ENCODE results near the gene ARHGAP45.

ARHGAP45 gene

GRCh38 chr19:1032264-1032867 lies 34.6 kb upstream of the ARHGAP45 start:
- H3K27me3 ChIP-seq (ENCODE audit: control insufficient read depth, low read length), result no peaks in the 10 kb centered on the region
- peaks cover 56% of the 10 kb centered on the region for H3K36me3 ChIP-seq (ENCODE audit: control insufficient read depth, low read length)
- TF ChIP-seq, protein P1, sequence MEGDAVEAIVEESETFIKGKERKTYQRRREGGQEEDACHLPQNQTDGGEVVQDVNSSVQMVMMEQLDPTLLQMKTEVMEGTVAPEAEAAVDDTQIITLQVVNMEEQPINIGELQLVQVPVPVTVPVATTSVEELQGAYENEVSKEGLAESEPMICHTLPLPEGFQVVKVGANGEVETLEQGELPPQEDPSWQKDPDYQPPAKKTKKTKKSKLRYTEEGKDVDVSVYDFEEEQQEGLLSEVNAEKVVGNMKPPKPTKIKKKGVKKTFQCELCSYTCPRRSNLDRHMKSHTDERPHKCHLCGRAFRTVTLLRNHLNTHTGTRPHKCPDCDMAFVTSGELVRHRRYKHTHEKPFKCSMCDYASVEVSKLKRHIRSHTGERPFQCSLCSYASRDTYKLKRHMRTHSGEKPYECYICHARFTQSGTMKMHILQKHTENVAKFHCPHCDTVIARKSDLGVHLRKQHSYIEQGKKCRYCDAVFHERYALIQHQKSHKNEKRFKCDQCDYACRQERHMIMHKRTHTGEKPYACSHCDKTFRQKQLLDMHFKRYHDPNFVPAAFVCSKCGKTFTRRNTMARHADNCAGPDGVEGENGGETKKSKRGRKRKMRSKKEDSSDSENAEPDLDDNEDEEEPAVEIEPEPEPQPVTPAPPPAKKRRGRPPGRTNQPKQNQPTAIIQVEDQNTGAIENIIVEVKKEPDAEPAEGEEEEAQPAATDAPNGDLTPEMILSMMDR (IDR thresholded peaks at IDR 0.05; ENCODE audit: low read depth, low read length, poor library complexity, severe bottlenecking), result no peak
- TF ChIP-seq EZH2phosphoT487 (IDR thresholded peaks at IDR 0.05; ENCODE audit: borderline replicate concordance, low read length), result no peak
- H3K79me2 ChIP-seq (ENCODE audit: control insufficient read depth, low read length), result peaks cover 41% of the 10 kb centered on the region
- H4K20me1 ChIP-seq (ENCODE audit: control insufficient read depth, insufficient read depth, low read depth, low read length), result 0 out of 2 replicates have a peak, but pooled peaks cover 3% of the 10 kb centered on the region
- no peak overlapping the region for H3K4me2 ChIP-seq (ENCODE audit: low read length)
- H3K27ac ChIP-seq (ENCODE audit: low read depth, low read length), result no peak overlapping the region
- H3K4me1 ChIP-seq (ENCODE audit: control insufficient read depth, low read length), result peaks cover 26% of the 10 kb centered on the region
- H3K9me2 ChIP-seq (replicated peaks; ENCODE audit: control insufficient read depth, low read length), result no peaks in the 10 kb centered on the region
- peaks cover 6% of the 10 kb centered on the region for H3F3A ChIP-seq (ENCODE audit: control insufficient read depth, insufficient read depth)
- no peak overlapping the region for H3K4me3 ChIP-seq (ENCODE audit: low read length)
- H3K9me3 ChIP-seq (ENCODE audit: control insufficient read depth, insufficient read depth, low read length), result no peaks in the 10 kb centered on the region

GRCh38 chr19:1035998-1036621 lies 30.9 kb upstream of the ARHGAP45 start:
- H3K4me1 ChIP-seq (ENCODE audit: control insufficient read depth, low read length), result peaks cover 46% of the 10 kb centered on the region
- no peaks in the 10 kb centered on the region for H3K9me2 ChIP-seq (replicated peaks; ENCODE audit: control insufficient read depth, low read length)
- H3K9me3 ChIP-seq (ENCODE audit: control insufficient read depth, insufficient read depth, low read length), result no peaks in the 10 kb centered on the region
- TF ChIP-seq, protein P1 (IDR thresholded peaks at IDR 0.05; ENCODE audit: low read depth, low read length, poor library complexity, severe bottlenecking), result peak; percentile 32
- TF ChIP-seq EZH2phosphoT487 (IDR thresholded peaks at IDR 0.05; ENCODE audit: borderline replicate concordance, low read length), result no peak
- peaks cover under 1% of the 10 kb centered on the region; the same call in 1 of the 2 replicates for H4K20me1 ChIP-seq (ENCODE audit: control insufficient read depth, insufficient read depth, low read depth, low read length)
- H3F3A ChIP-seq (ENCODE audit: control insufficient read depth, insufficient read depth), result peaks cover 30% of the 10 kb centered on the region
- H3K36me3 ChIP-seq (ENCODE audit: control insufficient read depth, low read length), result peaks cover 47% of the 10 kb centered on the region
- no peak overlapping the region for H3K4me3 ChIP-seq (ENCODE audit: low read length)
- H3K27ac ChIP-seq (ENCODE audit: low read depth, low read length), result peak overlapping the region; percentile 99
- 0 out of 2 replicates have a peak overlapping the region, but pooled peaks have one; percentile 11 for H3K4me2 ChIP-seq (ENCODE audit: low read length)
- H3K27me3 ChIP-seq (ENCODE audit: control insufficient read depth, low read length), result no peaks in the 10 kb centered on the region
- peaks cover 12% of the 10 kb centered on the region for H3K79me2 ChIP-seq (ENCODE audit: control insufficient read depth, low read length)

DNA sequence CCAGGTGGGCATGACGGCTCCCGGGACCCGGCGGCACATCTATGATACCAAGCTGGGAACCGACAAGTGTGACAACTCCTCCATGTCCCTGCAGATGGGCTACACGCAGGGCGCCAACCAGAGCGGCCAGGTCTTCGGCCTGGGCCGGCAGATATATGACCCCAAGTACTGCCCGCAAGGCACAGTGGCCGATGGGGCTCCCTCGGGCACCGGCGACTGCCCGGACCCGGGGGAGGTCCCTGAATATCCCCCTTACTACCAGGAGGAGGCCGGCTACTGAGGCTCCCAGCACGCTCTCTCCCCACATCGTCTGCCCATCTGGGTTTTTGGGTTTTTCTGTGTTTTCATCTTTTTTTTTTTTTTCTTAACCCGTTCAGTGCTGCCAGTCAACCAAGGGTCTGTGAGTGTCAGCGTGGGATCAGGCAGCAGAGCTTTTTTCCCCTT lies 29.3 kb upstream of the ARHGAP45 start:
- TF ChIP-seq, protein P1 (IDR thresholded peaks at IDR 0.05; ENCODE audit: low read depth, low read length, poor library complexity, severe bottlenecking), result no peak
- Histone ChIP-seq H3K36me3 (ENCODE audit: control insufficient read depth, low read length) (peaks cover 44% of the 10 kb centered on the region), H3K4me3 (ENCODE audit: low read length) (peak overlapping the region; percentile 90), H3K27me3 (ENCODE audit: control insufficient read depth, low read length) (no peaks in the 10 kb centered on the region), H3K79me2 (ENCODE audit: control insufficient read depth, low read length) (peaks cover 16% of the 10 kb centered on the region), H3F3A (ENCODE audit: control insufficient read depth, insufficient read depth) (peaks cover 30% of the 10 kb centered on the region), H3K27ac (ENCODE audit: low read depth, low read length) (peak overlapping the region; percentile 99), H3K4me2 (ENCODE audit: low read length) (peak overlapping the region; percentile 89), H3K9me3 (ENCODE audit: control insufficient read depth, insufficient read depth, low read length) (no peaks in the 10 kb centered on the region), H3K4me1 (ENCODE audit: control insufficient read depth, low read length) (peaks cover 52% of the 10 kb centered on the region), H3K9me2 (replicated peaks; ENCODE audit: control insufficient read depth, low read length) (no peaks in the 10 kb centered on the region), H4K20me1 (ENCODE audit: control insufficient read depth, insufficient read depth, low read depth, low read length) (peaks cover 4% of the 10 kb centered on the region; the same call in 1 of the 2 replicates)

Measured in DOHH2 (cell line).